ENCODE measurements around the gene ARSG.
"Not testable (repeated sequence)": the region's sequence is repeated elsewhere in the genome, so short reads cannot be mapped to it uniquely, and the experiment has no call there.

Gene ARSG

GRCh38 chr17:68399638-68400403 is 108.5 kb downstream of the ARSG start:
- no peak for DNase-seq

- no peak for DNase-seq
Measured at GRCh38 chr17:68400404-68400735, 109.1 kb downstream of the ARSG start.

DNA sequence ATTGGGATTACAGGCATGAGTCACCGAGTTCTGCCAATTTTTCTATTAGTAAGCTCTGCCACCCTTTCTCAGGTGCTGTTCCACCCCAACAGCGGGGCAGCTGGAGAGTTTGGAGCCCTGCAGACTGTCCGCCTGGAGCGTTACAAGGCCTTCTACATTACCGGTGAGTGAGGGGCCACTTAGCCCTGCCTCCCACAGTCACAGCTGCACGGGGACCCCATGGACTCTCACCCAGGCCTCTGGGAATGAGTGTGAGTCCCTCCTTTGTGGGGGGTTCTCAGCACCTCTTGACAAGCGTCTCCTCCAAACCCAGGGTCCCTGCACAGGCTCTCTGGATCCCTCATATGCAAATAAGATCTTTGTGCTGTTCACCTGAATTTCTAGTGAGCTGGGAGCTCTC is 110.0 kb downstream of the ARSG start:
- DNase-seq = no peak

DNA sequence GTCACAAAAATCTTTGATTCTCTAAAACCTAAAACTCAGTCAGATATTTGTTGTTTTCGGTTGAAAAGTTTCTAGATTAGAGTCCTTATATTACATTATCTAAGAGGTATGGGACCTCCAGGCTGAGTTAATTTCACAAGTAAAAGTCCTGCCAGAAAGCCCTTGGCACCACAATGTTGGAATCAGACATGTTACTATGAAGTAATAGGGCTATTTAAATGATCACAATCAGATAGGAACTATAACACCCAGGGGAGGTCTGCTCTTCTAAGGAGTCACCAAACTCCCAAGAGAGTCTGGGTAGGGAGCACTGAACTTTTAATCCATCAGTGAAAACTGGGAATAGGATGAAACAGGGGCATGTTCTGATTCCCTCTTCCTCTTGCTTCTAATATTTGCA is 111.8 kb downstream of the ARSG start:
- DNase-seq = no peak

- DNase-seq = not testable (repeated sequence)
Measured at GRCh38 chr17:68403837-68404236, 112.5 kb downstream of the ARSG start.

DNA sequence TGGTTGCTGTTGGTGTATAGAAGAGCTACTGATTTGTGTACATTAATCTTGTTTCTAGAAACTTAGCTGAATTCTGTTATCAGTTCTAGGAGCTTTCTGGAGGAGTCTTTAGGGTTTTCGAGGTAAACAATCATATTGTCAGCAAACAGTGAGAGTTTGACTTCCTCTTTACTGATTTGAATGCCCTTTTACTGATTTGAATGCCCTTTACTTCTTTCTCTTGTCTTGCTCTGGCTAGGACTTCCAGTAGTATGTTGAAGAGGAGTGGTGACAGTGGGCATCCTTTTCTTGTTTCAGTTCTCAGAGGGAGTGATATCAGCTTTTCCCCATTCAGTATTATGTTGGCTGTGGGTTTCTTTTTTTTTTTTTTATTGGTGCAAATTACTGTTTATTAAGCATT is 116.4 kb downstream of the ARSG start:
- DNase-seq = not testable (repeated sequence)

DNA sequence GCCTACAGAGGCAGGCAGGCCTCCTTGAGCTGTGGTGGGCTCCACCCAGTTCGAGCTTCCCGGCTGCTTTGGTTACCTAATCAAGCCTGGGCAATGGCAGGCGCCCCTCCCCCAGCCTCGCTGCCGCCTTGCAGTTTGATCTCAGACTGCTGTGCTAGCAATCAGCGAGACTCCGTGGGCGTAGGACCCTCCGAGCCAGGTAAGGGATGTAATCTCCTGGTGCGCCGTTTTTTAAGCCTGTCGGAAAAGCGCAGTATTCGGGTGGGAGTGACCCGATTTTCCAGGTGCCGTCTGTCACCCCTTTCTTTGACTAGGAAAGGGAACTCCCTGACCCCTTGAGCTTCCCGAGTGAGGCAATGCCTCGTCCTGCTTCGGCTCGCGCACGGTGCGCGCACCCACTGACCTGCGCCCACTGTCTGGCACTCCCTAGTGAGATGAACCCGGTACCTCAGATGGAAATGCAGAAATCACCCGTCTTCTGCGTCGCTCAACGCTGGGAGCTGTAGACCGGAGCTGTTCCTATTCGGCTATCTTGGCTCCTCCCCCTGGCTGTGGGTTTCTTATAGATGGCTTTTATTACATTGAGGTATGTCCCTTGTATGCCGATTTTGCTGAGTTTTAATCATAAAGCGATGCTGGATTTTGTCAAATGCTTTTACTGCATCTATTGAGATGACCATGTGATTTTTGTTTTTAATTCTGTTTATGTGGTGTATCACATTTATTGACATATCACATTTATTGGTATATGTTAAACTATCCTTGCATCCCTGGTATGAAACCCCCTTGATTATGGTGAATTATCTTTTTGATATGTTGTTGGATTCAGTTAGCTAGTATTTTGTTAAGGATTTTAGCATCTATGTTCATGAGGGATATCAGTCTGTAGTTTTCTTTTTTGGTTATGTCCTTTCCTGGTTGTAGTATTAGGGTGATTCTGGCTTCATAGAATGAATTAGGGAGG is 122.6 kb downstream of the ARSG start:
- DNase-seq = peak; percentile 54

DNA sequence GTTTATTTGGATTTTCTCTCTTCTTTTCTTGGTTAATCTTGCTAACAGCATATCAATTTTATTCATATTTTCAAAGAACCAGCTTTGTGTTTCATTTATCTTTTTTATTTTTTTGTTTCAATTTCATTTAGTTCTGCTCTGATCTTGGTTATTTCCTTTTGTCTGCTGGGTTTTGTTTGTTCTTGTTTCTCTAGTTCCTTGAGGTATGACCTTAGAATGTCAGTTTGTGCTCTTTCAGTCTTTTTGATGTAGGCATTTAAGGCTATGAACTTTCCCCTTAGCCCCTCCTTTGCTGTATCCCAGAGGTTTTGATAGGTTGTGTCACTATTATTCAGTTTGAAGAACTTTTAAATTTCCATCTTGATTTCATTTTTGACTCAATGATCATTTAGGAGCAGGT is 123.6 kb downstream of the ARSG start:
- DNase-seq = not testable (repeated sequence)

DNA sequence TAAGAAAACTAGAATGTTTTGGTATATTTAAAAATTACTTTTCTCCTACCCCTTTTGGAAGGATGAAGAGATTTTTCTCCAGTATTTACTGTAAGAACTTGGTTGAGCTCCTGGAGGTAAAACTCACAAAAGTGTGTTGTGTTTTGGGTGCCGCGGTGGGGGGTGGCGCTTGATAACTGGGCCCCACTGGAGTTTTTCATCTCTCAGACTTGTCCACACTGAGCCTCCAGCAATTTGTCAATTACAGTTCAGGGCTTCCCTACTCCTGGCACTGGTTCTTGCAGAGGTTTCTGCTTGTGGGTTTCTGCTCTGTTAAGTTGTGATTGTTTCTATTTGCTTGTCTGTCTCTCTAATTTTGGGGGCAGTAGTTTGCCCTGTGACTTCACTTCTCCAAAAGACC is 126.0 kb downstream of the ARSG start:
- DNase-seq = no peak

- no peak for DNase-seq
Measured at GRCh38 chr17:68418876-68419275, 127.6 kb downstream of the ARSG start.

- DNase-seq = no peak
Measured at GRCh38 chr17:68420065-68420464, 128.8 kb downstream of the ARSG start.

DNA sequence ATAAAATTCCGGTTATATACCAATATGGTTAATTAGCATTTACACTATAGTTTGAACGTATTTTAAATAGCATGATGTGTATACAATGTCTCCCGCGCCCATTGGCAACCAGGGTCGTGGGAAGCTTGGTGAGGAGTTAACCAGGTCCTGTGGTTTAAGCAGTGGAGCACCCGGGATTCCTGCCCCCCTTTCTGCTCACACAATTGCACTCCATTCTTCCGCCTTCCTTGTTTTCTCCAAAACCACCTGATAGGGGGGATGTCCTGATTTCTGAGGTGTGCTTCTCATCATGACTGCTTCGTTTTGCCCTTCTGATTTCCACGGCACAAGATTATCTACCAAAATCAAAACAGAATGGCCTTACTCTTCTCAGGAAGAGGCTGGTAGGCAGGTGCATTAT is 130.2 kb downstream of the ARSG start:
- DNase-seq = no peak

GRCh38 chr17:68422821-68423220 is 131.5 kb downstream of the ARSG start:
- no peak for DNase-seq

- no peak for DNase-seq
Measured at GRCh38 chr17:68423251-68423650, 132.0 kb downstream of the ARSG start.

DNA sequence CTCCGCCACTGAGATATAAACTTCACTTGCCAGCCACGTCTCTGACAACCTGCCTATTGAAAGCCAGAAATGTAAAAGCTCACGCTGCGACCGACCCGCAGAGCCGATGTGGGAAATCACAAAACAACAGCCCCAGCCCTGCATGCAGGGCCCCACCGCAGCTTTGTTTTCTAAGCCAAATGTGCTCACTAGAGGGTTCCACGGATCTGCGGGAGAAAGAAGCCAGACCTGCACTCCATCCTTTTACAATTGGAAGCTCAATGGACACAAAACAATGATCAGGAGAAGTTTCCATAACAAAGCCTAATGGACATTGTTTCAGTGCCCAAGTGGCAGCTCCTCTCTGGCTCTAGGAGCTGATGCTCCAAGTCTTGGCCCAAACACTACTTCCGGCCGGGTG is 132.9 kb downstream of the ARSG start:
- DNase-seq = no peak

- no peak for DNase-seq
Measured at GRCh38 chr17:68424861-68425260, 133.6 kb downstream of the ARSG start.

DNA sequence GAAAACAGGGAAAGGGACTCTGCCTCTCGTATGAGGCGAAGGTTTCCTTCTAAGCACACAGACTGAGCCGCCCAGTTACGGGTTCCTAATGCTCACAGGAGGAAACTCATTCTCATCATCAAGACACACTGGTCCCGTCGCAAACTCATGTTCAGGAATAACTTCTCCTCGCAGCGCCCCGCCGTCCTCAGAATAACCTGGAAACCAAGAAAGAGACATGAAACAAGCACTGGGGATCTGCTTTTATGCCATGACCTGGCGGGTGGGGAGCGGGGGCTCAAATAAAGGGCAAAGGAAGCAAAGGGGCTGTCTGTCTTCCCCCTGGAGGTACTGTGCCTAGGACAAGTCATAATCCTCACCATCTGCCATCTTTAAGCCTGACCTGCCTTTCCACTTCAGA is 134.7 kb downstream of the ARSG start:
- DNase-seq = no peak

- no peak for DNase-seq
Measured at GRCh38 chr17:68427575-68427974, 136.3 kb downstream of the ARSG start.

DNA sequence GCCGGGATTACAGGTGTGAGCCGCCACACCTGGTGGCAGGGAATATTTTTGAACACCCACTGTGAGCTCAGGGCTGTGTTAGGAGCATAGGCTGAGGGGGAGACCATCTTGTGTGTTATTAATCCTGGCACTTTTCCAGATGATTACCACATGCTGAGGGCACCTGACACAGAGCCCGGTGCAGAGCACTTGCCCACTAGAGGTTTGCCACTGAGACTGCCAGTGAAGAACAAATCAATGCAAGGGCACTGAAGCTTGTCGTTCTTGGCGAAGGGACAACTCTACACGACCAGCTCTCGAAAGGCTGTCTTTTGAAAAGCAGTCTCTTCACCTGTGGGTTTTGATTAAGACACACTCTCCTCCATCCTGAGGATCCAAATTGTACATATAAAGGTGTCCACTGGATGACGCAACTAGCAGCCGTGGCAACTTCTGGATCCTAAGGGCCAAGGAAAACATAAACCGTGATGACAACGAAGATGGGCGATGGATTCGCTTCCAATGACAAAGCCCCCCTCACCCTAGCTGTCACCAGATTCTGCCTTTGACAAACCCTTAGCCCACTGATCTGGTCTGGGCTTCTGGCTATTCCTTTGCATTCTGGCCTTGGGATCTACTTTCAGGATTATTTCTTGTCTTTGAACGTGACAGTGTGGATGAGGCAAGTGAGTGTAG is 137.3 kb downstream of the ARSG start:
- DNase-seq = no peak

DNA sequence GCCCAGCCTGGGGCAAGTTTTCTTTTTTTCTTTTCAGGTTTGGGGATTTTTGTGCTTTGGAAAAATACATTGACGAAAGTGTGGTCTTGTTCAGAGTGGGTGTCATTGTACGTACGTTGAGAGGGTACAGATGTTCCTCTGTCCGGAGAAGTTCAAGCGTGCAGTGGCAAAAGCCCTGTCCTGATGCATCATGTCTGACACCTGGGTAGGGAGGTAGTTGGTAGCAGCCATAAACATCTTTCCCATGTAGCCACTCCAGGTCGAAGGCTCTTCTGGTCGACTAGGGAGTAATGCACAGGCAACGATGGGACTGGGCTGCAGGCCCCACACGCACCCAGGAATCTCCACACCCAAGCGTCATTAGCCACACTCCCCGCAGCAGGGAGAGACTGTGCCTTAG is 138.6 kb downstream of the ARSG start:
- no peak for DNase-seq

DNA sequence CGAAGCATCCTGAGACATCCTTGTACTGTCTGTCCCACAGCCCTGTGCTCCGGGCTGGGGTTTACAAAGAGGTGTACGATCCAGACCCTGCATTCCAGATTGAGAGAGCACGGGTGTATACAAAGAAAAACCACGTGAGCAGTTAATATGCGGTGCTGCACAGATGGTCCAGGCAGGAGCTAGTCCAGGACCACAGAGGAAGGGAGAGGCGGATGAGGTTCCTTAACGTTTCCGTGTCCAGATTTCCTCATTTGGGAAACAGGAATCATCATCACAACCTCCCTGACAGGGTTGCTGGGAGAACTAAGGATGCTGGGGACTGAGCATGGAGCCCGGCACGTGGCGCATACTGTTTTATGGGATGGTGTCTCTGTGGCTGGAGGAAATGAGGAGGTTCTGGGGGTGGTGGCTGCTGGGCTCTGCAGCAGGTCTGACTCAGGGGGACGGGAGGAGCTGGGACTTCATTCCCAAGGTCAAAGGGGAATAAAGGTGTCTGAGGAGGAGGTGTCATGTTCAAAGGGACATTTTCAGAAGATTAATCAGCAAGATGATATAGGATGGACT is 139.8 kb downstream of the ARSG start:
- DNase-seq = no peak

DNA sequence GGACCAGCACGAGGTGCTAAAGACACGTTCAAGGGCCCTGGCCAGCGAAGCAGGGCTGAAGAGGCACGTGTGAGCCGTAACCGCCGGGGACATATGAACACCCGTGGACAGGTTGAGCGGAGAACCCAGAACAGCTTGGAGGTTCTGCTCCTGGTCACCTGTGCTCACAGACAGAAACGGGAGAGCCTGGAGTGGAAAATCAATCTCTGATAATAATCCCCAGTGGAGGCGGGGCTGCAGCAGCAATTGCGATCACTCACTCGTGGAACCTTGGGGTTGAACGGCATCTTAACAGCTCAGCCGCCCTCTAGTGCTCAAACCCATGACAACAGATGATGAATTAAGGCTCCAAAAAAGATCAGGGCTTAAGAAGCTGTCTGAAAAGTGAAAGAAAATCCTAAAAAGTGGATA is 140.4 kb downstream of the ARSG start:
- peak; percentile 59 for DNase-seq
